ENCODE measurements around the gene MRTFA. TPM values are rescaled to one million over a fixed set of nuclear protein-coding genes. Genes with fewer than 3 reads are reported as not detected.

The MRTFA gene
- total RNA-seq, 2 experiments from 2014 or later: 47.7 to 66.9 TPM

DNA sequence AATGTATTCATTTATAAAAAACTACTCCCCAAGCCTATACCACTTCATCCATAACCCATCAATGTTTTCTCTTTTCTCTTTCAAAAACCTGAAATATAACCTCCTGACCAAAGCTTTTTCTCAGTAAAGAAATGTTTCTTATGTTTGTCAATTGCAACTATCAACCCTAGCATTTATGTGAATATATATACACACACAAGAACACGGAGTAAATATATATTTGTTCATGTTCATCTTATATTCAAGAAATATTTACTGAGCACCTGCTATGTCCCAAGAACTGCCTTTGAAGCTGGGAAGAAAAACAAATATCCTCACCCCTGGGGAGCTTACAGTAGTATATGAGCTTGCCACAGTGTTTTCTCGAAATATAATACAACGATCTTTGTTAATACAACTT lies 3.5 kb downstream of the MRTFA start:
- intact Hi-C loops (cut with micrococcal nuclease; ENCODE audit: unreplicated experiment): no loop called here
- H3K9me2 ChIP-seq (ENCODE audit: insufficient read depth, low read length): no peaks in the 10 kb centered on the region
- H4K20me1 ChIP-seq (ENCODE audit: insufficient read depth, low read length): peaks cover 5% of the 10 kb centered on the region; the same call in 1 of the 2 replicates
- POLR2A ChIA-PET: interaction anchor here (1.0 to 1.5 kb wide), 3 partner anchors 24 to 99 kb away, joined by 3 read pairs; no protein-coding TSS in a partner anchor
- H3K4me1 ChIP-seq (ENCODE audit: insufficient read depth, low read length, poor library complexity, severe bottlenecking): peaks cover 18% of the 10 kb centered on the region
- H2AFZ ChIP-seq (ENCODE audit: low read length): no peak overlapping the region
- H3K4me2 ChIP-seq (ENCODE audit: low read length): no peak overlapping the region
- no peak overlapping the region for H3K27ac ChIP-seq (ENCODE audit: low read depth, low read length, poor library complexity, severe bottlenecking)
- BruUV-seq (replicated peaks): no TSS peak
- no peaks in the 10 kb centered on the region for H3K36me3 ChIP-seq (ENCODE audit: insufficient read depth, low read length)
- H3K79me2 ChIP-seq (ENCODE audit: insufficient read depth, low read depth, low read length): peaks cover 72% of the 10 kb centered on the region
- TF ChIP-seq, protein P1, sequence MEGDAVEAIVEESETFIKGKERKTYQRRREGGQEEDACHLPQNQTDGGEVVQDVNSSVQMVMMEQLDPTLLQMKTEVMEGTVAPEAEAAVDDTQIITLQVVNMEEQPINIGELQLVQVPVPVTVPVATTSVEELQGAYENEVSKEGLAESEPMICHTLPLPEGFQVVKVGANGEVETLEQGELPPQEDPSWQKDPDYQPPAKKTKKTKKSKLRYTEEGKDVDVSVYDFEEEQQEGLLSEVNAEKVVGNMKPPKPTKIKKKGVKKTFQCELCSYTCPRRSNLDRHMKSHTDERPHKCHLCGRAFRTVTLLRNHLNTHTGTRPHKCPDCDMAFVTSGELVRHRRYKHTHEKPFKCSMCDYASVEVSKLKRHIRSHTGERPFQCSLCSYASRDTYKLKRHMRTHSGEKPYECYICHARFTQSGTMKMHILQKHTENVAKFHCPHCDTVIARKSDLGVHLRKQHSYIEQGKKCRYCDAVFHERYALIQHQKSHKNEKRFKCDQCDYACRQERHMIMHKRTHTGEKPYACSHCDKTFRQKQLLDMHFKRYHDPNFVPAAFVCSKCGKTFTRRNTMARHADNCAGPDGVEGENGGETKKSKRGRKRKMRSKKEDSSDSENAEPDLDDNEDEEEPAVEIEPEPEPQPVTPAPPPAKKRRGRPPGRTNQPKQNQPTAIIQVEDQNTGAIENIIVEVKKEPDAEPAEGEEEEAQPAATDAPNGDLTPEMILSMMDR (conservative IDR thresholded peaks at IDR 0.05; ENCODE audit: low read length): no peak
- TF ChIP-seq EZH2phosphoT487 (IDR thresholded peaks at IDR 0.05; ENCODE audit: borderline replicate concordance, low read depth, low read length): no peak
- no peak for DNase-seq (ENCODE audit: low spot score)
- no peaks in the 10 kb centered on the region for H3K9me3 ChIP-seq (ENCODE audit: low read length)
- CTCF ChIA-PET (ENCODE audit: unreplicated experiment): interaction anchor here (1.4 kb wide), 1 partner anchor 18 kb away, joined by 5 read pairs; no protein-coding TSS in a partner anchor
- H3K4me3 ChIP-seq (ENCODE audit: low read depth, low read length, poor library complexity, severe bottlenecking): no peak overlapping the region

DNA sequence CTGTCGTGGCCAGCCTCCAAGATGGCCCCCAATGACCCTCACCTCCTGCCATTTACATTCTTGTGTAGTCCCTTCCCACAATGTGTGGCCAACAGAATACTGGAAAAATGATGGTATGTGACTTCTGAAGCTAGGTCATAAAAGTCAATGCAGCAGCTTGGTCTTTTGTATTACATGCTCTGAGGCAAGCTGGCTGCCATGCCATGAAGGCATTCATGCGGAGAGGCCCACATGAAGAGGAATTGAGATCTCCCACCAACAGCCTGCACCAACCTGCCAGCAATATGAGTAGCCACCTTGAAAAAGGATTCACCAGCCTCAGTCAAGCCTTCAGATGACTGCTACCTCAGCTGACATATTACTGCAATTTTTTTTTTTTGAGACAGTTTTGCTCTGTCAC lies 4.6 kb downstream of the MRTFA start:
- intact Hi-C loops (cut with micrococcal nuclease; ENCODE audit: unreplicated experiment): no loop called here
- H3K4me1 ChIP-seq (ENCODE audit: insufficient read depth, low read length, poor library complexity, severe bottlenecking): peaks cover 12% of the 10 kb centered on the region
- H4K20me1 ChIP-seq (ENCODE audit: insufficient read depth, low read length): peaks cover 5% of the 10 kb centered on the region; the same call in 1 of the 2 replicates
- TF ChIP-seq, protein P1 (conservative IDR thresholded peaks at IDR 0.05; ENCODE audit: low read length): no peak
- TF ChIP-seq EZH2phosphoT487 (IDR thresholded peaks at IDR 0.05; ENCODE audit: borderline replicate concordance, low read depth, low read length): no peak
- no peak overlapping the region for H3K4me3 ChIP-seq (ENCODE audit: low read depth, low read length, poor library complexity, severe bottlenecking)
- H3K27ac ChIP-seq (ENCODE audit: low read depth, low read length, poor library complexity, severe bottlenecking): no peak overlapping the region
- no peak overlapping the region for H2AFZ ChIP-seq (ENCODE audit: low read length)
- H3K9me3 ChIP-seq (ENCODE audit: low read length): no peaks in the 10 kb centered on the region
- peaks cover 83% of the 10 kb centered on the region for H3K79me2 ChIP-seq (ENCODE audit: insufficient read depth, low read depth, low read length)
- no peaks in the 10 kb centered on the region for H3K36me3 ChIP-seq (ENCODE audit: insufficient read depth, low read length)
- no peaks in the 10 kb centered on the region for H3K9me2 ChIP-seq (ENCODE audit: insufficient read depth, low read length)
- DNase-seq (ENCODE audit: low spot score): no peak
- CTCF ChIA-PET (ENCODE audit: unreplicated experiment): no interaction called here
- H3K4me2 ChIP-seq (ENCODE audit: low read length): no peak overlapping the region
- no TSS peak for BruUV-seq (replicated peaks)
- POLR2A ChIA-PET: interaction anchor here (0.6 kb wide), 1 partner anchor 54 kb away, joined by 3 read pairs; no protein-coding TSS in a partner anchor

DNA sequence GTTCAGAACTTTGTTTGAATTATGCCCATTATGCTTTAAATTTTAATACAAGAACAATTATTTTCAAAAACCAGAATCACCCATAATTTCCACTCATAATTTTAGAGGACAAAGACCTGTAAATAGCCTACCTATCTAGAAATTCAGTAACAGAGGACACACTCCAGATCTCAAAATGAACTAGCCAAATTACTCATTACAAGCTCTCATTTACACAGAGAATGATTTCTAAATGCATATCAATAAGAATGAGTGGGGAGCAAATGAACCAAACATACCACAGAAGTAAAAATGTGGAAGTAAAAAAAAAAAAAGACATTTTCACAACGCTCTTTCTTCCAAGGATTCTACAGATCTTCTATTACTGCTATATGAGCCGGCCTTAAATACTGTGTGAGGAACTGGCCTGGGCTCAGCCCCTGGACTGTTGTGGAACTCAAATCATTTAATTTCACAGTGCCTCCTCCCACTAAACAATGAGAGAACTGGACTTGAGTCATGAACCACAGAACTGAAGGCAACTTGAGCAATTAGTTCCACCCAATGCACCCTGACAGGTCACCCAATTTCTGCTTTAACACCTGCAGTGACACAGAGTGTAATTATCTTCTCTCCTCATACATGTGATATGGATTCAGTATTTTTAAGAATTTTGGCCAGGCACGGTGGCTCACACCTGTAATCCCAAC lies 8.0 kb downstream of the MRTFA start:
- no peak overlapping the region for H3K4me3 ChIP-seq (ENCODE audit: low read depth, low read length, poor library complexity, severe bottlenecking)
- no peaks in the 10 kb centered on the region for H3K9me3 ChIP-seq (ENCODE audit: low read length)
- no peak overlapping the region for H3K27ac ChIP-seq (ENCODE audit: low read depth, low read length, poor library complexity, severe bottlenecking)
- peaks cover 5% of the 10 kb centered on the region; the same call in 1 of the 2 replicates for H4K20me1 ChIP-seq (ENCODE audit: insufficient read depth, low read length)
- H2AFZ ChIP-seq (ENCODE audit: low read length): no peak overlapping the region
- CTCF ChIA-PET (ENCODE audit: unreplicated experiment): no interaction called here
- BruUV-seq (replicated peaks): no TSS peak
- no peaks in the 10 kb centered on the region for H3K9me2 ChIP-seq (ENCODE audit: insufficient read depth, low read length)
- TF ChIP-seq EZH2phosphoT487 (IDR thresholded peaks at IDR 0.05; ENCODE audit: borderline replicate concordance, low read depth, low read length): no peak
- TF ChIP-seq, protein P1 (conservative IDR thresholded peaks at IDR 0.05; ENCODE audit: low read length): no peak
- no peaks in the 10 kb centered on the region for H3K36me3 ChIP-seq (ENCODE audit: insufficient read depth, low read length)
- H3K4me2 ChIP-seq (ENCODE audit: low read length): no peak overlapping the region
- peaks cover 4% of the 10 kb centered on the region for H3K4me1 ChIP-seq (ENCODE audit: insufficient read depth, low read length, poor library complexity, severe bottlenecking)
- H3K79me2 ChIP-seq (ENCODE audit: insufficient read depth, low read depth, low read length): peaks cover 90% of the 10 kb centered on the region
- intact Hi-C loops (cut with micrococcal nuclease; ENCODE audit: unreplicated experiment): no loop called here
- POLR2A ChIA-PET: interaction anchor here (0.6 to 1.2 kb wide), 2 partner anchors 9 to 13 kb away, joined by 3 to 4 read pairs; no protein-coding TSS in a partner anchor
- DNase-seq (ENCODE audit: low spot score): no peak
